ENCODE data around the gene SLC17A3.

The SLC17A3 gene, protein sequence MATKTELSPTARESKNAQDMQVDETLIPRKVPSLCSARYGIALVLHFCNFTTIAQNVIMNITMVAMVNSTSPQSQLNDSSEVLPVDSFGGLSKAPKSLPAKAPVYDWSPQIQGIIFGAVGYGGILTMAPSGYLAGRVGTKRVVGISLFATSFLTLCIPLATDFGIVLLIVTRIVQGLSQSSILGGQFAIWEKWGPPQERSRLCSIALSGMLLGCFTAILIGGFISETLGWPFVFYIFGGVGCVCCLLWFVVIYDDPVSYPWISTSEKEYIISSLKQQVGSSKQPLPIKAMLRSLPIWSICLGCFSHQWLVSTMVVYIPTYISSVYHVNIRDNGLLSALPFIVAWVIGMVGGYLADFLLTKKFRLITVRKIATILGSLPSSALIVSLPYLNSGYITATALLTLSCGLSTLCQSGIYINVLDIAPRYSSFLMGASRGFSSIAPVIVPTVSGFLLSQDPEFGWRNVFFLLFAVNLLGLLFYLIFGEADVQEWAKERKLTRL

DNA sequence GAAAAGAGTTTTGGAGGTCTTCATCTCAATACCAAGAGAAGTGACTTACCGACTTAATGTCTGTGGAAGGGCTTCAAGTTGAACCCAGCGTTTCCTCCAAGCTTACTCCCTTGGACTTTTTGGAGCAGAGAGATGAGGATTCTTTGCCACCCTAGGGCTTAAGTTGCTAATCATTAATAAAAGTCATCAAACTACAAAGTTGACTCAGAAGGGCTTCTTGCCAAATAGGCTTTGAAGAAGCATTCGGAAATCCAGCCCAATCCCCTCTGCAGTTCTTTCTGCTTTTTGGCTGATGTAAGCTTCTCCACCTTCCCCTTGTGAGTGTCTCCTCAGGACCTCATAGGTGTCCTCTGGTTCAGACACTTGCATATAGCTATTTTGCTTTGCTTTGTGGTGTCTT, at the start of gene SLC17A3:
SLC17A3 (minus strand) TSS at position 126 of the 400 bp plus-strand sequence. CDS start 5,856 bp downstream, outside the sequence.
- no peak for DNase-seq

DNA sequence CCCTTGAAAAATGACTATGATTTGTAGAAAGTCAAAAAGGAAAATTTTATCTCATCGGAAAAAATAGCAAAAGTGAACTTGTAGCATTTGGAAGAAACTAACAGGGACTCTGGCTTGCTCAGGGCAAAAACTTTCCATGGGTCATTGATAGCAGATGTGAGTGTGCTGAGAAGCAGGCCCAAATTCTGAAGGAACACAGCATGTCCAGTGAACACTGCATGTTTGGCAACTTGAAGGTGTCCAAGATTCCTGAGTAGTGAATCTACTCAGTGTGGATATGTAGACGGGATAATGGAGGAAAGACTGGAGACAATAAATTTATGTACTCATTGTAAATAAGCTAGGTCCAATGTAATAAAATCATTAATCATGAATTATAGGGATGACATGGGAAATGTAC, 48.3 kb upstream of the SLC17A3 start:
- DNase-seq = no peak

DNA sequence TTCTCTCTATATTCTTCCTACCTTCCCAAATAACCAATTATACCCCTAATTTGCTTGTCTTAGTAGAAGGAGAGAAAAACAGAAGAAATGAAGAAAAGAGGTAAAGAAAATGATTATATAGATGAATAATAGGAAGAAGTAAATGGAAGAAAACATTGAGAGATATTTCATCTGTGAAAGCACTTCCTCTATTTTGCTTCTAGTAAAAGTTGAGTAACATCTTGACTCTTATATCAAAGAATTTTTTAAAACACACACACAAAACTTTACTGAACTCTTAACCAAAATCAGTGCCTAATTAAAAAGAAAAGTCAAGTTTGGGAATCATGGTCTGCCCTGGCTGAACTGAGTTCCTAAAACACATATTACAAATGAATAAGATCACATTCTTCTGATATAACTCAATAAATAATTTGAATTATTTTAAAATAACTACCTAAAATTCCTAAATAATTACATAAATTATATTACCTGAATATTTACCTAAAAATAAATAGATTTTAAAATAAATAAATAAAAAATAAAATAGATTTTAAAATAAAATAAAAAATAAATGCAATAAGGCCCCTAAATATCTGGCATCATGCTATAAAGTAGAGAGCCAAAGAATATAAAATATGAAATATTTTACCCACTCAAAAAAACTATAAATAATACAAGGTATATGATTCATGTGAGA, 47.6 kb upstream of the SLC17A3 start:
- no peak for DNase-seq

DNA sequence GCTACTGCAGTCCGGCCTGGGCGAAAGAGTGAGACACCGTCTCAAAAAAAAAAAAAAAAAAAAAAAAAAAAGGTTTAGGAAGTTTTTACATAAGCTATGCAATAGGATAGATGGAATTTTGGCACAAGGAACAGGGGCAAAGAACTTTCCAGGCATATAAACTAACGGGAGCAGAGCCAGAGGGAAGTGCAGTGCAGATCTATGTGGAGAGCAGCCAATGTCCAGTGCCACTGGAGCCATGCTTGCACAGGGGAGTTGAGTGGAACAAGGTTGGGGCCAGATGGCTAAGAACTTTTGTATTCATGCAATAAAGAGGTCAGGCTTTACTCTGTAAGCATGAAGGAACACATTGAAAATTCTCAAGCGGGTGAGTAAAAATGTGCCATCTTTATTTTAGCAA, 45.6 kb upstream of the SLC17A3 start:
- DNase-seq = no peak

DNA sequence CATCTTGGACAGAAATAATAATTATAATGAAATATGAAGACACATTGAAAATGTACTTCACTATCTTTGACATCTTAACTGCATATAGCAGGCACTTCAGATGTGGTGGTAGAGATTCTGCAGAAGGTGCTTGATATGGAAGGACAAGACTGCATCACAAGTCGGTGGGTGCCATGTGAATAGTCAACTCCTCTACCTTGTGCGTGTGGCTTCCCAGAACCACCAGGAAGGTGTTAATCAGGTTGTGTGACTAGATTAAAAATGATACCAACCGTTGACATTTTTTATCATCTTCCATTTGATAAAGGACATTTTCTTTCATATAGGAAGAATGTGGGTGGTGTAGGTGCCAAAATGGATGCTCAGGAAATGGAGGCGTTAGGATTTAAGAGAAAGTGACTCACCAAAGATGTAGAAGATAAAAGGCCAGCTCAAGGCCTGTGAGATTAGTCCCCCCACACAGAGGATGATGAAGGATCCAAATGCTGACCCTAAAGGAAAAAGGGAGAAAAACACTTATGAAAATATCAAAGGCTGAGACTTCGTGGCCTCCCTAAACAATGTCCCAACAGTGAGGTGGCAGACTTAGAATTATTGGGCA, 44.1 kb upstream of the SLC17A3 start:
- DNase-seq = no peak

DNA sequence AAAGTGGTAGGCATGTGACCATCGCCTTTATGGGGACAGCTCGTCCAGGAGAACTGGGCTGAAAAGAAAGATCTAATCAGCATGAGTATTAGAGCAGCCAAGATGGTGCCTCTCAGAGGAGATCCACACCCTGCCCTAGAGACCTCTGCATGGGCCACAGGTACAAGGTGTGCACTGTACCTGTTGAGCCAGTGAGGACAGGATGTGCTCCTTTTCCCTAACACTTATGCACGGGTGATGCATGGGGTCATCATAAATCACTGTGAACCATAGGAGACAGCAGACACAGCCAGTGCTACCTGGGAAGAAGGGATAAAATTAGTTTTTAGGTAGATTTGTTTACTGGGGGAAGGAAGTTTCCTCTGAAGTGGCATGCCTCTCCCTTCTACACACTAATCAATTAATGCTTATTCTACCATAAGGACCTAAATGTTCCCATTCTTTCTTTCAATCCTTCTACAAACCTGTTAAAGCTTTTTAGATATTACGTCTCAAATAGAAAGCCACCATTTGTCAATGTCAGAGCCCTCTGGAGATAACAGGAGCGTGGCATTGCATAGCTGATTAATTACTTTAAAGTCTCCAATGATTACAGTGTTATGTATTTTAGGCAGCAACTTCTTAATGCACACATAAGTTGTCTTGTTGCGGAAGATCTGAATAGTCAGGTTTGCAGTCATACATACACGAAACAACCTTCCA, 42.9 kb upstream of the SLC17A3 start:
- no peak for DNase-seq

DNA sequence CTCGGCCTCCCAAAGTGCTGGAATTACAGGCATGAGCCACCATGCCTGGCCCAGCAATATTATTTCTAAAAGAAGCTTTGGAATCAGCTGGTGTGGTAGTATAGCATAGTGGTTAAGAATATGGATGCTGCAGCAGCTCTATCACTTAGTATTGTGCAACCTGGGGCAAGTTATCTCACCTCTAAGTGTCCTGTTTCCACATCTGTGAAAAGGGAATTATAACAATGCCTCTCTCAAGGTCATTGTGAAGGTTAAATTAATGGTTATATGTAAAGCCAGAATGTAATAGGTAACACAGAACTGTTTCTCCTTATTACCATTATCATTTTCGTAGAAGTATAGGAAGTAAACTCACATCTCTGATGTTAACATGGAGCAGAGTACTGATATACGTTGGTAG, 42.3 kb upstream of the SLC17A3 start:
- no peak for DNase-seq

DNA sequence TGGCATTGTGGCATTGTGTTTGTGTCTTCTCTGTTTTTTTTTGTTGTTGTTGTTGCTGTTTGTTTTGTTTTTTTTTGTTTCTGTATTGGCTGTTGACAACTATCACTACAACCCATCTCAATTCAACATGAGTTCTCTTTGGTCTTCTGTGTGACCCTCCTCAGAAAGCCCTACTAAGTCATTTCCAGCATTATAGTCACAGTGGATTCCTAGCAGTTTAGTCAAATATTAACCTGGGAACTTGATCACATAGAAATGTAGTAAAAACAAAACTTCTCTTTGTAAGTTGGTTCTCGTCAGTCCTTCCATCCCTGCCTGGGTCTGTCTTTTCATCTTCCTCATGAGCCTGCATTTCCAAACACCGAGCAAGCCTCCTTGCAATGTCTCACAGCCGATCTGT, 39.7 kb upstream of the SLC17A3 start:
- no peak for DNase-seq

DNA sequence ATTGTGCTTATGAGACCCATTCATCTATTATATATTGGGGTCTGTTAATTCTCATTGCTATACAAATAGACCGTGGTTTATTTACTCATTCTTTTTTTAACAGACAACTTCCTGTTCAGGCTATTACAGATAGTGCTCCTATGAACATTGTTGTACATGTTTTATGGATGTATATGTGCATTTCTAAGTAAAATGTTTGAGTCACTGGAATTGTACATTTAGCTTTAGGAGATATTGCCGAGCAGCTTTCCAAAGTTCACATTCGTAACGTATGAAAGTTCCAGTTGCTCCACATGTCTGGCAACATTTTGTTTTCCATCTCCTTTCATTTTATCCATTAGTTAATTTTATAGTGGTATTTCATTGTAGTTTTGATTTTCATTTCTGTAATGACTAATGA, 37.3 kb upstream of the SLC17A3 start:
- DNase-seq = no peak

DNA sequence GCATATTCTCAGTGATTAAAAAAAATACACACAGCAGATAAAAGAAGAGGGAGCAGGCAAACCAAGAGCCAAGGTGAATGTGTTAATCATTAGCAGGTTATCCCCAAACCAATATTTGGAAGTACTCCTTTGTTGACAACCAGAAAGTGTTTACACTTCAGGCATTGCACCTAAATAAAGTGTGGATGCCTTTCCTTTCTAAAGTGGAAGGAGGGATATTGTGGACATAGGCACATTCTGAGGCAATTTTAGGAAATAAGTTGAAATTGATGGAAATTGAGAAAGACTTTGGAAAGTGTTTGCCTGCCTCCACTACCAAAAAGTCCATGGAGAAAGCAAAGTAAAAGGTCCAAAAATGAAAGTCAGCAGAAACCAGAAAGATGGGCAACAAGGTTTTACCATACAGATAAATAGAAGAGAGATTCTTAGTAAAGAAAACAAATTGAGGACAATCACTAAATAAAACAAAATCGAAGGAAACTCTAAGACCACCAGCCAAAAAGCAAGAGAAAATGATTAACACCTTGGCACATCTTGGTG, 33.5 kb upstream of the SLC17A3 start:
- DNase-seq = no peak

DNA sequence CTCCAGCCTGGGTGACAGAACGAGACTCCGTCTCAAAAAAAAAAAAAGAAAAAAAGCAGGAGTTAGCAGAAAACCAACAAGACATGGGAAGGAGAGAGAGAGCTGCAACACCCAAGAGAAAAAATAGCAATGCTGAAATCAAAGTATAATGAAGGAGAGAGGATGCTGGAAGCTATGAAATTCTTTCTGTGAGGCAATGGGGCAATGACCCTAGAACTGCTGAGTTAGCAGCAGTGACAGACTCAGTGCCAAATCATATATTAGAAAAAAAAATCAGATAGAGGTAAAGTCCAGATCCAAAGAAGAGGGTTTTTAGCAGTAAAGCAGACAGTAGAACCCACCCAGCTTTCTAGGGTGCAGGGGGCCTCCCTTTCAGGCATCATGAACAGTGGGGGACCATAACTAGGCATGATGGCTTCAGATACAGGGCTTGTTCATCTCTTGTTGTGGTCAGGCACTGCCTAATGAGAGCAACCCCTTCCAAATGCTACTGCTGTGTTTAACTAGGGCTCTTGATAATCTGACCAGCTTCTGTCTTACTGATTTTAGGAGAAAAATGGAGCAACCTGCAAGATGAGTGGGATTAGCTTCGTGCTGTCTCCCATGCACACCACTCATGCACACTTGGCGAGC, 29.5 kb upstream of the SLC17A3 start:
- no peak for DNase-seq

DNA sequence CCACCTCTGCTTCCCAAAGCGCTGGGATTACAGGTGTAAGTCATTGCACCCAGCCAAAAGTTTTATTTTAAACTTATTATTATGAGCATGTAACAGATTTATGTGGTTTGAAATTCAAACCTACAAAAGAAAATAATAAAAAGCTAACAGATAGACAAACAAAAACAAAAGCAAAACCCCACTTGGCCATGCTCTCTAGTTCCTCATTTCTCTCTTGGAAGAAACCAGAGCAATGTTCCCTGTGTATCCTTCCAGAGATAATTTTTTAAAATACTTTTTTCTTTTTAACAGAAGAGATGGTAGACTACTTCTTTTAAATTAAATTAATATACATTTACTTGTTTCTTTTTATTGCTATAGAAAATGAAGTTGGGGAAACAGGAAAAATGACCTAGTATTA, 28.0 kb upstream of the SLC17A3 start:
- DNase-seq = no peak

DNA sequence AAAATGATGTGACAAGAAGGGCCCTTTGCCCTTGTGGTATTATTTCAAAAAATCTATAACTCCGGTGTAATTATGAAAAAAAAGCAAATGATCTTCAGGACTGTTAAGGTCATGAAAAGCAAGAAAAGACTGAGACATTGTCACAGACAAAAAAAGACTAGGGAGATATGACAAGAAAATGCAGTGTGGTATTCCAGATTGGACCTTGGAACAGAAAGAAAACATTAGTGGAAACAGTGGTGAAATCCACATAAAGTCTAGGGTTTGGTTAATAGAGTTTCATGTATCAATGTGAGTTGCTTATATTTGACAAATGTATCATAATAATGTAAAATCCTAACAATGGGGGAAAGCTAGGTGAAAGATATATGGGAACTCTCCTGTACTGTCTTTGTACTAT, 26.8 kb upstream of the SLC17A3 start:
- no peak for DNase-seq

DNA sequence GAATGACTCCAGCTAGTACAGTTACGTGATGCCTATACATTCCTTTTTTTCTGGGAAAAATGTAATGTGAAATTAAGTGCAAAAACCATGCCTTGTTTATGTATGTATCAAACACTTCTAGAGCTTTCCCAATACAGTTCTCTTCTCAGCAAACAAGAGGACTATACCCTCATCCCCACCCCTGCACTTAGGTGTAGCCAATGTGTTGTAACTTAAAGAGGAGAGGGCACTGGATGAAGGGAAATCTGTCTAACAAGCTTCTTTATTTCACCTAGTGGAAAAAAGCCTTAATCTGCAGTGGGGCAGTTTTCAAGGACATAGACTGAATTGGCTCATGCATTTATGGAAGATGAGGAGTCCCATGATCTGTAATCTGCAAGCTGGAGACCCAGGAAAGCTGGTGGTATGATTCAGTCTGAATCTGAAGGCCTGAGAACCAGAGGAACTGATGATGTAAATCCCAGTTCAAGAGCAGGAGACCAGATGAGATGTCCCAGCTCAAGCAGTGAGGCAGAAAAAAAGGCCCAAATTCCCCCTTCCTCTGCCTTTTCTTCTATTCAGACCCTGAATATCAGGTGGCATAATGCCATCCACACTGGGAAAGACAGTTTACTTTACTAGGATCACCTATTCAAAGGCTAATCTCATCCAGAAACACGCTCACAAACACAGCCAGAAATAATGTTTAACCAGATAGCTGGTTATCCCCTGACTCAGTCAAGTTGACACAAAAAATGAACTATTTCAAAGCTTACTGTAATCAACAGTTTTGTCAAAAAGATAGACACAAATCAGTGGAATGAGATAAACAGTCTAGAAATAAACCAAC, 25.8 kb upstream of the SLC17A3 start:
- DNase-seq = no peak

DNA sequence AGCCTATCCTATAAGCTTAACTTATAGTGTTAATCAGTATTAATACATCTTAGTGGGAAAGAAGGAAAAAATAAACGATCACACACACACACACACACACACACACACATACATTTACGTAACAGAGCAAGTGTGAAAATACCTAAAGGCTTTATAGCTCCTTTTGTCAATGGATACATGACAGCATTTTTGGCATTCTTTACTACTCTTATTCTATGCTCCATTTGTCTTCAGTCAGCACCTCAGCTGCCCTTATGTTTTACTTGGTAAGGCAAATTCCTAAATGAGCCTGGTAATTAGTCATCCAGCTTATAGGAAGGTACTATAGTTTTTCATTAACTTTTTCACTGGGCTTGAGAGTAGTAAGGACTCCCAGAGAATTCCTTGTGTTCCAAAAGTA, 25.1 kb upstream of the SLC17A3 start:
- DNase-seq = no peak

DNA sequence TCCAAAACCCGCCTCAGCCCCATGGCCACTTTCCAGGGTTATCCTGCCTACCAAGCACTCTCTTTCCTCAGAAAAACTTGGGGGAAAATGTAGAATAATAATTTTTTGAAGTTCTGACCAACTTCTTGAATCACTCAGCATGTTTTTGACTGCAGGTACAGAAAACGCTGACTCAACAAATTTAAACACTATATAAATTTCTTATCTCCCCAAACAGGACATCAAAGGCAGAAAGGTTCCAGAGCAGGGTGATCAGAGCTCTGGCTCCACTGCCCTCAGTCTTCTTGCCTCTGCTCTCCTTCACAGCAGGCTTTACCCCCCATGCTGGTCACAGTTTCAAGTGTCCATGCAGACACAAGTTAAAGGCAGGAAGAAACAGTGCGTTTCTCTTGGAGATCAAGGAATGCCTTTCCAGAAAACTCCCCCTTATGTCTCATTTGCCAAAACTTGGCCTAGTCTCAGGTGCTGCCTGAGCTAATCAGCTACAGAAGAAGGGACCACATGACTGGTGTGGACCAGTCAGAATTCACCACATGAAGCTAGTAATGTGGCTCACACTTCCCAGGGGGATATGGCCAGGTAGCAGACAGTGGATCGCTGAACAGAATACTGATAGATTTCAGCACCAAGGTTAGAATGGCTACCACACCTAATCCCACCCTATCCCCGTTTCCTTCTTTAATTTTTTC, 24.4 kb upstream of the SLC17A3 start:
- no peak for DNase-seq

DNA sequence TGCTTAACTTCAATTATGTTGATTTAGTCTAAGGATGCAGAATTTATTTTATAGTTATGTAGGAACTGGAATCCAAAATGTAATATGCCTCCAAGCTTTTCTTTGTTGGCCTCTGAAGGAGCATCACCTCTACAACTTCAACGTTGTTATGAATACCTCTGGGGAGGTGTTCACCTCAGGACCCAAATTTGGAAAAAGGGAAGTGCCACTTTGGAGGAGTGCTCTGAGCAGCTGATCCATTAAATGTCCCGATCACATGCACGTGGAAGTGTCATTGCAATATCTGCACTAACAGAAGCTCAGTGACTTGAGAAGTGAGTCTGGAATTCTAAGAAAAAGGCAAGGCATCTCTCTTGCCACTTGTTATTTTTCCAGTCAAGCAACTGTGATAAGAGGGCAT, 22.2 kb upstream of the SLC17A3 start:
- DNase-seq = no peak

DNA sequence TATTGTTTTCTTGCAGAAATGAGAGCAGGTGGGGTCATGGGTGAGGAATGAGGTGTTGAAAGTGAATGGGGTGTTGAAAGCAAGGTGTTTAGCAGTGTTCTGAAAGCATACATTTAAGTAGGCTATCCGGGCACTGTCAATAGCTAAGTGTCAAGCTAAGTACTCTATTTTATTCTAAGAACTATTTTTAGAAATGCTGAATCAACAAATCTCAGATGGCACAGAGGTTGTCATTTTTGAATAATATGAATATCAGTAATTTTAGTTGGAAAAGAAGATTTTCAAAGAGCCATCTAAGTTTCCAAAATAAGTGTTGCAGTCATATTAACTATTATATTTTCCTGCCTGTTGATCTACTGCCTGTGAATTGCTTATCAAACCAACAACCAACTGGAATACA, 21.7 kb upstream of the SLC17A3 start:
- no peak for DNase-seq

DNA sequence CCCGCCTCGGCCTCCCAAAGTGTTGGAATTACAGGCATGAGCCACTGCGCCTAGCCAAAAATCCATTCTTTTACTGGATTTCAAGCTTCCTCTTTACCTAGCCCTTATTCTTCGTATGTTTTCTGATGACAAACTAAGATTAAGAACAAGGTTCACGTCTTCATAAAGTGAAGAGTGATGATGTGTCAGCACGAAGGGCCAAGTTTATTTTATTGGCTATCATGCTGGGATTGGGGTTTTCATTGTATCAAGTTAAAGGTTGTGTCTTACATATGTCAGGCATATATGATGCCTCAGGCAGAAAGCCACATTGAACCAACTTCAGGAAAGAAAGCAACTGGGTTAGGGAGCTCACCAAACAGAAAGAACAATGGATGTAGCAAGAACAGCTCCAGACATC, 19.7 kb upstream of the SLC17A3 start:
- no peak for DNase-seq

DNA sequence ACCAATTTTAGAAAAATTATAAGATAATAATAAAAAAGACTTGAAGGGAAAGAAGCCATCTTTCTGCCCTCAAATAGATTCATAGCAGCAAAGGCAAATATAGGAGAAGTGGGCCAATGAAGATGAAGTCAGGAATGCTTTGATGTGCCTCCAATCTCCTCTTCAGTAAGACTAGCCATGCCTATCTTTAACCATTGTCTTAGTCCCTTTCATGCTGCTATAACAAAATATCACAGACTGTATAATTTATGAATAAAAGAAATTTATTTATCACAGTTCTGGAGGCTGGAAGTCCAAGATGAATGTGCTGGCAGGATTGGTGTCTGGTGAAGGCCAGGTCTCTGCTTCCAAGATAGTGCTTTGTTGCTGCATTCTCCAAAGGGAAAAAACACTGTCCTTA, 18.8 kb upstream of the SLC17A3 start:
- DNase-seq = no peak

All from CD4-positive, alpha-beta T cell treated with Interleukin-12 subunit alpha and Interleukin-12 subunit beta, for 1 hour (primary cell).